NT2/D1 (cell line): ENCODE measurements around the gene KLK1.

Experiments used
- SUZ12 ChIP-seq: IDR thresholded peaks from 2 replicates; pipeline ENCODE4 v1.6.1; 2011; ENCODE audit not compliant: insufficient read length, insufficient read depth; ENCODE audit errors: extremely low read depth
- YY1 ChIP-seq: IDR thresholded peaks from 2 replicates; pipeline ENCODE4 v1.6.1; 2011; ENCODE audit not compliant: insufficient read length, insufficient read depth
- ZNF274 ChIP-seq: IDR thresholded peaks from 2 replicates; pipeline ENCODE4 v1.6.1; 2011; ENCODE audit warnings: mild to moderate bottlenecking, low read depth, low read length

DNA sequence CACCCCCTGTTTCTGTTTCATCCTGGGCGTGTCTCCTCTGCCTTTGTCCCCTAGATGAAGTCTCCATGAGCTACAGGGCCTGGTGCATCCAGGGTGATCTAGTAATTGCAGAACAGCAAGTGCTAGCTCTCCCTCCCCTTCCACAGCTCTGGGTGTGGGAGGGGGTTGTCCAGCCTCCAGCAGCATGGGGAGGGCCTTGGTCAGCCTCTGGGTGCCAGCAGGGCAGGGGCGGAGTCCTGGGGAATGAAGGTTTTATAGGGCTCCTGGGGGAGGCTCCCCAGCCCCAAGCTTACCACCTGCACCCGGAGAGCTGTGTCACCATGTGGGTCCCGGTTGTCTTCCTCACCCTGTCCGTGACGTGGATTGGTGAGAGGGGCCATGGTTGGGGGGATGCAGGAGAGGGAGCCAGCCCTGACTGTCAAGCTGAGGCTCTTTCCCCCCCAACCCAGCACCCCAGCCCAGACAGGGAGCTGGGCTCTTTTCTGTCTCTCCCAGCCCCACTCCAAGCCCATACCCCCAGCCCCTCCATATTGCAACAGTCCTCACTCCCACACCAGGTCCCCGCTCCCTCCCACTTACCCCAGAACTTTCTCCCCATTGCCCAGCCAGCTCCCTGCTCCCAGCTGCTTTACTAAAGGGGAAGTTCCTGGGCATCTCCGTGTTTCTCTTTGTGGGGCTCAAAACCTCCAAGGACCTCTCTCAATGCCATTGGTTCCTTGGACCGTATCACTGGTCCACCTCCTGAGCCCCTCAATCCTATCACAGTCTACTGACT lies 31.2 kb upstream of the KLK1 start, which contains the start of gene KLK3:
- no peak for TF ChIP-seq ZNF274
- no peak for TF ChIP-seq YY1
- no peak for TF ChIP-seq SUZ12
